ENCODE measurements around the gene LRRC45.

The LRRC45 gene

GRCh38 chr17:82072827-82073226 lies 49.7 kb downstream of the LRRC45 start:
- no peak for TF ChIP-seq CTCF (IDR thresholded peaks at IDR 0.05; ENCODE audit: insufficient read depth, low read depth, low read length, missing control alignments)
- DNase-seq (ENCODE audit: low read depth) = no peak
- H3K4me3 ChIP-seq (ENCODE audit: low read depth, low read length) = no peak overlapping the region

- TF ChIP-seq CTCF (IDR thresholded peaks at IDR 0.05; ENCODE audit: insufficient read depth, low read depth, low read length, missing control alignments) = no peak
- no peak for DNase-seq (ENCODE audit: low read depth)
- no peak overlapping the region for H3K4me3 ChIP-seq (ENCODE audit: low read depth, low read length)
These were observed 50.3 kb downstream of the LRRC45 start for GRCh38 chr17:82073446-82073845.

GRCh38 chr17:82076018-82076784 lies 53.1 kb downstream of the LRRC45 start:
- H3K4me3 ChIP-seq (ENCODE audit: low read depth, low read length) = no peak overlapping the region
- DNase-seq (ENCODE audit: low read depth) = no peak
- TF ChIP-seq CTCF (IDR thresholded peaks at IDR 0.05; ENCODE audit: insufficient read depth, low read depth, low read length, missing control alignments) = no peak

GRCh38 chr17:82076785-82077591 lies 53.9 kb downstream of the LRRC45 start:
- TF ChIP-seq CTCF (IDR thresholded peaks at IDR 0.05; ENCODE audit: insufficient read depth, low read depth, low read length, missing control alignments) = no peak

GRCh38 chr17:82077617-82078358 lies 54.7 kb downstream of the LRRC45 start:
- no peak for DNase-seq (ENCODE audit: low read depth)
- no peak overlapping the region for H3K4me3 ChIP-seq (ENCODE audit: low read depth, low read length)
- no peak for TF ChIP-seq CTCF (IDR thresholded peaks at IDR 0.05; ENCODE audit: insufficient read depth, low read depth, low read length, missing control alignments)

More at GRCh38 chr17:82076785-82077591, 53.9 kb downstream of the LRRC45 start:
- H3K4me3 ChIP-seq (ENCODE audit: low read depth, low read length) = no peak overlapping the region
- no peak for DNase-seq (ENCODE audit: low read depth)

GRCh38 chr17:82078433-82078832 lies 55.3 kb downstream of the LRRC45 start:
- DNase-seq (ENCODE audit: low read depth) = no peak
- H3K4me3 ChIP-seq (ENCODE audit: low read depth, low read length) = no peak overlapping the region
- TF ChIP-seq CTCF (IDR thresholded peaks at IDR 0.05; ENCODE audit: insufficient read depth, low read depth, low read length, missing control alignments) = no peak
